HG03066 (cell line): ENCODE results near the gene DNAJB6.

Experiments
- ATAC-seq: cut with Tn5 transposase; IDR thresholded peaks from one replicate; pipeline ENCODE4 v1.9.1; 2021; ENCODE audit warnings: low read depth; ENCODE audit not compliant: unreplicated experiment

DNAJB6 gene

GRCh38 chr7:157336383-157337315 is at the start of gene DNAJB6:
Gene DNAJB6 (plus strand): TSS chr7:157337004. CDS start chr7:157358573, 21,569 bp downstream.
- ATAC-seq, result peak; percentile 68

GRCh38 chr7:157291404-157292080 is 45.3 kb upstream of the DNAJB6 start:
- no peak for ATAC-seq

- ATAC-seq, result no peak
Observed at GRCh38 chr7:157292258-157292657, 44.5 kb upstream of the DNAJB6 start.

- no peak for ATAC-seq
Observed at GRCh38 chr7:157292770-157293412, 43.9 kb upstream of the DNAJB6 start.

GRCh38 chr7:157293413-157293788 is 43.4 kb upstream of the DNAJB6 start:
- no peak for ATAC-seq

GRCh38 chr7:157294773-157295172 is 42.0 kb upstream of the DNAJB6 start:
- no peak for ATAC-seq

GRCh38 chr7:157295338-157295737 is 41.5 kb upstream of the DNAJB6 start:
- no peak for ATAC-seq

GRCh38 chr7:157297185-157297584 is 39.6 kb upstream of the DNAJB6 start:
- no peak for ATAC-seq

GRCh38 chr7:157299317-157299612 is 37.5 kb upstream of the DNAJB6 start:
- no peak for ATAC-seq

GRCh38 chr7:157299613-157300368 is 37.0 kb upstream of the DNAJB6 start:
- no peak for ATAC-seq

GRCh38 chr7:157300369-157300825 is 36.4 kb upstream of the DNAJB6 start:
- ATAC-seq, result no peak

- ATAC-seq, result peak; percentile 4
Observed at GRCh38 chr7:157301610-157302120, 35.1 kb upstream of the DNAJB6 start.

- no peak for ATAC-seq
Observed at GRCh38 chr7:157306846-157307838, 29.7 kb upstream of the DNAJB6 start.

GRCh38 chr7:157309988-157310668 is 26.7 kb upstream of the DNAJB6 start:
- no peak for ATAC-seq

- ATAC-seq, result no peak
Observed at GRCh38 chr7:157310676-157311185, 26.1 kb upstream of the DNAJB6 start.

GRCh38 chr7:157312941-157313340 is 23.9 kb upstream of the DNAJB6 start:
- no peak for ATAC-seq

GRCh38 chr7:157313645-157314044 is 23.2 kb upstream of the DNAJB6 start:
- no peak for ATAC-seq

- ATAC-seq, result peak; percentile 68
Observed at GRCh38 chr7:157318015-157318706, 18.6 kb upstream of the DNAJB6 start.
